Body of pancreas (tissue), 4 donors: ENCODE measurements around the gene SH3GLB2. TPM values are rescaled to one million over a fixed set of nuclear protein-coding genes. Genes with fewer than 3 reads are reported as not detected.

ENCODE experiments used
- ATAC-seq: fragments of 150-250 bp; one replicate; pipeline ENCODE4 v1.9.1; 2016
- DNase-seq, 4 donors: peaks; one replicate each; pipeline ENCODE4 v3.0.0-alpha.2; 2019
- H3K27ac ChIP-seq, 4 donors: fragments of 200-600 bp; sonication (generic); 1 replicate in 3 of 4; 2 replicates in 1 of 4; pipeline versions ENCODE4 v1.5.1 to v1.6.1; 2016 to 2019; ENCODE audit warnings: mild to moderate bottlenecking in 1 of 4, mixed read lengths in 1 of 4, moderate library complexity in 1 of 4
- H3K27me3 ChIP-seq, 2 donors: fragments of 200-600 bp; sonication (generic); one replicate each; pipeline ENCODE4 v1.6.0; 2016; ENCODE audit warnings: mild to moderate bottlenecking in 1 of 2
- H3K36me3 ChIP-seq, 2 donors: fragments of 200-600 bp; sonication (generic); replicated peaks in 1 of 2; 2 replicates each; pipeline ENCODE4 v1.5.1; 2016; ENCODE audit warnings: low read depth in 2 of 2; ENCODE audit not compliant: insufficient read depth in 1 of 2
- H3K4me1 ChIP-seq: fragments of 200-600 bp; sonication (generic); one replicate; pipeline ENCODE4 v1.6.0; 2016
- H3K4me3 ChIP-seq, 2 donors: fragments of 200-600 bp; sonication (generic); 1 replicate in 1 of 2; 2 replicates in 1 of 2; pipeline ENCODE4 v1.5.1; 2016 to 2019
- H3K9me3 ChIP-seq, 3 donors: fragments of 200-600 bp; sonication (generic); 1 replicate in 2 of 3; 2 replicates in 1 of 3; pipeline ENCODE4 v1.5.1; 2016
- CTCF ChIP-seq, 7 experiments: fragments of 450-650 bp in 4 of 7; fragments of 200-600 bp in 3 of 7; sonication (generic) in 3 of 7; IDR thresholded peaks; one replicate each; pipeline ENCODE4 v1.5.1; 2016 to 2019; ENCODE audit warnings: antibody characterized with exemption in 7 of 7
- POLR2A ChIP-seq, 3 donors: fragments of 450-650 bp; IDR thresholded peaks; one replicate each; pipeline ENCODE4 v1.6.1; 2016; ENCODE audit warnings: antibody characterized with exemption in 3 of 3, mild to moderate bottlenecking in 2 of 3
- WGBS, 2 donors: methylation state at CpG; one replicate each; pipeline ENCODE4 v1.1.5; 2017; 5-methylcytosine and 5-hydroxymethylcytosine counted together
- intact Hi-C: fragments of 100-400 bp; cut with DNase I; formaldehyde crosslinking; loops from one replicate; pipeline ENCODE4 v1.15.1; 2023
- total RNA-seq, 2 donors: library from RNA; depleted of rRNA; stranded (reverse); fragments of >200 nt; gene quantifications; one replicate each; pipeline ENCODE4 v1.1.0, GENCODE V29; 2016

Gene SH3GLB2
- total RNA-seq, 2 donors from 2014 or later = 104 to 108 TPM

GRCh38 chr9:129008469-129008965 is 19.6 kb downstream of the SH3GLB2 start:
- WGBS, 2 donors = 80 to 93% methylated on average over 1 to 6 of the region's 6 CpGs
- no peak overlapping the region for H3K4me3 ChIP-seq
- peaks cover 7% of the 10 kb centered on the region for H3K4me1 ChIP-seq
- H3K9me3 ChIP-seq = no peaks in the 10 kb centered on the region
- H3K27me3 ChIP-seq = no peaks in the 10 kb centered on the region
- TF ChIP-seq POLR2A (IDR thresholded peaks at IDR 0.05) = no peak
- TF ChIP-seq CTCF (IDR thresholded peaks at IDR 0.05) = no peak
- intact Hi-C loops = no loop called here
- DNase-seq (no peak), ATAC-seq (no peak)
- H3K36me3 ChIP-seq = peaks cover 0 to 14% of the 10 kb centered on the region in 2 donors
- no peak overlapping the region for H3K27ac ChIP-seq

GRCh38 chr9:129007766-129008468 is 20.2 kb downstream of the SH3GLB2 start:
- TF ChIP-seq POLR2A (IDR thresholded peaks at IDR 0.05) = no peak
- no peak for TF ChIP-seq CTCF (IDR thresholded peaks at IDR 0.05)
- Histone ChIP-seq H3K27me3 (no peaks in the 10 kb centered on the region), H3K27ac (no peak overlapping the region), H3K4me3 (no peak overlapping the region), H3K9me3 (no peaks in the 10 kb centered on the region), H3K36me3 (peaks cover 0 to 14% of the 10 kb centered on the region in 2 donors), H3K4me1 (peaks cover 7% of the 10 kb centered on the region)
- ATAC-seq (no peak), DNase-seq (no peak)
- 88 to 90% methylated on average over 15 to 17 of the region's 18 CpGs for WGBS, 2 donors
- intact Hi-C loops = no loop called here

- Histone ChIP-seq H3K4me1 (peaks cover 7% of the 10 kb centered on the region), H3K27me3 (no peaks in the 10 kb centered on the region), H3K9me3 (no peaks in the 10 kb centered on the region), H3K27ac (peak overlapping the region in 2 of 4 donors; percentile 22 to 31), H3K36me3 (peaks cover 0 to 15% of the 10 kb centered on the region in 2 donors), H3K4me3 (no peak overlapping the region)
- DNase-seq = peak in 2 of 4 donors; percentile 20 to 28
- ATAC-seq = no peak
- 66 to 78% methylated on average over 8 to 14 of the region's 14 CpGs for WGBS, 2 donors
- no peak for TF ChIP-seq CTCF (IDR thresholded peaks at IDR 0.05)
- no peak for TF ChIP-seq POLR2A (IDR thresholded peaks at IDR 0.05)
- intact Hi-C loops = no loop called here
Measured at GRCh38 chr9:129007035-129007765, 20.9 kb downstream of the SH3GLB2 start.

GRCh38 chr9:129006328-129007034 is 21.6 kb downstream of the SH3GLB2 start:
- peaks cover 0 to 22% of the 10 kb centered on the region in 2 donors for H3K36me3 ChIP-seq
- H3K4me1 ChIP-seq = peaks cover 7% of the 10 kb centered on the region
- DNase-seq (peak; percentile 69 to 80 (median 77)), ATAC-seq (peak; percentile 82)
- H3K27me3 ChIP-seq = no peaks in the 10 kb centered on the region
- no peaks in the 10 kb centered on the region for H3K9me3 ChIP-seq
- no peak overlapping the region for H3K4me3 ChIP-seq
- peak overlapping the region in 2 of 4 donors; percentile 29 to 31 for H3K27ac ChIP-seq
- WGBS, 2 donors = 56 to 57% methylated on average over 19 to 21 of the region's 21 CpGs
- TF ChIP-seq CTCF (IDR thresholded peaks at IDR 0.05) = peak; percentile 57 to 86 (median 76)
- no peak for TF ChIP-seq POLR2A (IDR thresholded peaks at IDR 0.05)
- intact Hi-C loops = no loop called here
